Heart right ventricle (tissue), 16 donors: ENCODE results near the gene IL22RA1. TPM values are rescaled to one million over a fixed set of nuclear protein-coding genes. Genes with fewer than 3 reads are reported as not detected.

Experiments used
- ATAC-seq, 8 donors: fragments of 200-7000 bp; cut with Tn5 transposase; one replicate each; pipeline ENCODE4 v1.9.1; 2020; ENCODE audit warnings: mild to moderate bottlenecking in 8 of 8, moderate library complexity in 8 of 8, moderate number of reproducible peaks in 1 of 8
- DNase-seq, 2 donors: peaks; one replicate each; pipeline ENCODE4 v3.0.0-alpha.2; 2020
- H3K27ac ChIP-seq, 10 donors: fragments of 200-600 bp; sonication (generic) in 2 of 10; one replicate each; pipeline versions ENCODE4 v1.5.0 to v1.8.0; 2020 to 2022; ENCODE audit warnings: mild to moderate bottlenecking in 3 of 10
- H3K27me3 ChIP-seq, 7 donors: fragments of 200-600 bp; one replicate each; pipeline ENCODE4 v1.8.0; 2021 to 2022; ENCODE audit warnings: mild to moderate bottlenecking in 2 of 7
- H3K36me3 ChIP-seq, 9 donors: fragments of 200-600 bp; sonication (generic) in 1 of 9; one replicate each; pipeline versions ENCODE4 v1.5.0 to v1.8.0; 2020 to 2022; ENCODE audit warnings: mild to moderate bottlenecking in 2 of 9
- H3K4me1 ChIP-seq, 9 donors: fragments of 200-600 bp; sonication (generic) in 1 of 9; one replicate each; pipeline versions ENCODE4 v1.5.0 to v1.8.0; 2020 to 2022; ENCODE audit warnings: mild to moderate bottlenecking in 4 of 9
- H3K4me3 ChIP-seq, 10 donors: fragments of 200-600 bp; sonication (generic) in 2 of 10; one replicate each; pipeline versions ENCODE4 v1.5.0 to v1.8.0; 2020 to 2022; ENCODE audit warnings: mild to moderate bottlenecking in 7 of 10, moderate library complexity in 2 of 10
- H3K9me3 ChIP-seq, 11 donors: fragments of 200-600 bp in 10 of 11; sonication (generic) in 2 of 11; one replicate each; pipeline versions ENCODE4 v1.5.0 to v1.8.0; 2013 to 2022; ENCODE audit warnings: mild to moderate bottlenecking in 2 of 11, control low read depth in 1 of 11, moderate library complexity in 1 of 11
- WGBS, 2 donors: extraction: QIAGEN DNeasy Blood & Tissue Kit; methylation state at CpG; one replicate each; pipeline ENCODE4 v1.1.7; 2013; ENCODE audit warnings: inconsistent platforms in 1 of 2; 5-methylcytosine and 5-hydroxymethylcytosine counted together
- intact Hi-C, 10 donors: fragments of 100-400 bp; cut with DNase I; formaldehyde crosslinking; loops; one replicate each; pipeline versions ENCODE4 v1.11.1 to v1.14.2; 2022
- polyA plus RNA-seq, 2 donors: library from polyadenylated mRNA; stranded (reverse); fragments of 200-250 nt; gene quantifications; one replicate each; pipeline ENCODE4 v1.2.3, GENCODE V29; 2013
- total RNA-seq, 10 donors: library from RNA; stranded (reverse); fragmentation: NEBNext Ultra II Directional in 3 of 10; extraction: Animal tissue kit (Norgen Biotek cat#: 25700) in 3 of 10; gene quantifications; one replicate each; pipeline versions ENCODE4 v1.2.1 to v1.2.4, GENCODE V29; 2021 to 2023
- TF ChIP-seq, protein P1 (sequence below), 9 donors: fragments of 200-600 bp; sonication (generic) in 2 of 9; IDR thresholded peaks; one replicate each; pipeline versions ENCODE4 v1.5.0 to v1.8.0; 2021 to 2022; ENCODE audit warnings: antibody characterized with exemption in 9 of 9, mild to moderate bottlenecking in 5 of 9, moderate library complexity in 1 of 9
- donor health status: Arrhythmogenic right ventricular cardiomyopathy.
- donor health status: ischemic (EF 13 %, LVEDD 7.1; RV severe dilation, severe dysfunction).
- donor health status: healthy with polysubstance abuse.
- donor health status: DM: no; HTN: yes; CAD: no.
- donor health status: DM: no; HTN: no; CAD: no.
- donor health status: ischemic (EF 25% LVEDD 6.9; RV normal size, moderate dysfunction).
- donor health status: ischemic (EF 25% LVEDD 5.7; RV mildly dilated, moderate dysfunction).
- donor health status: healthy.
- donor health status: DM: yes; HTN: yes; CAD: no.
- donor health status: Ischemic cardiomyopathy.
- donor health status: ischemic (EF 35%, LVEDD 5.7; RV mildly dilated, moderate dysfunction).
- donor health status: nonischemic (EF 11% LVEDD 7.7; RV severe dilation, severe dysfunction).
- donor health status: DM: yes; HTN: yes; CAD: no.
- donor health status: PGD.
- donor health status: ischemic (EF 29% LVEDD 5.4; RV normal size, mild dysfunction).
- donor health status: nonischemic (EF 23%, LVEDD 6.1; RV moderate dilation, normal function).

Gene IL22RA1
- total and polyA plus RNA-seq, 12 donors, result 0.07 to 1.6 (median 0.29) TPM; not detected in 1

DNA sequence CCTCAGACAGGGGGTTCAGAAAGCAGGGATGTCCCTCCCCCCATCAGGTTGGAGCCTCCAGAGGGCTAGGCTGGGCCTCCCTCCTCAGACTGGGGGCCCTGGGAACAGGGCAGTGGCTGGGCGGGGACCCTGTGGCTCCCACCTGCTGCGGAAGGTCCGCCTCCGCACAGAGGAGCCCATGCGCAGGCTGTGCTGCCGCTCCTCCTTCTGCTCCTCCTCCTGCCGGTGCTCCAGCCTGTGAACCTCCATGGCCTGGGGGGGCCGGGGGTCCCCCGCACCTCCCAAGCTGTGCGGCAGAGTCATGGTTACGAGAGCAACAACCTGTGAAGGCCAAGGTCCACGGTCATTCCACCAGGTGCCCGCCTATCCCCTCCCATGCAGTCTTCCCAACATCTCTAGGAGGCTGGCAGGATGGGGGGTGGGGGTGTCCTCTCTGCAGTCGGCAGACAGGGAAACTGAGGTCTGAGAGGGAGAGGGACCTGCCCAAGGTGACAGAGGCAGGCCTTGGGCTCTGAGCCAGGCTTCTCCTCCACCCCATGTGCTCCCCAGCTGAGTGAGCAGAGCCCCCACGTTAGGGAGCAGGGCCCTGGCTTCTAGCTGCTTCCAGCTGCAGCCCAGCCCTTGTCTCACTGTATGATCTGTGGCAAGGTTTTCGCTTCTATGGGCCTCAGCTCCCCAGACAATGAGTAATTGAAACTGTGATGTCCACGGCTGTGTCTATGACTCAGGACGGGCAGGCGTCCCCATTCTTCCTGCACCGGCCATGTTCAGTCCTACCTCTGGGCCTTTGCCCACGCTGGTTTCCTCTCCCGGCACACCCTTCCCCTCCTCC, 34.4 kb downstream of the IL22RA1 start:
- H3K9me3 ChIP-seq, result no peaks in the 10 kb centered on the region
- H3K36me3 ChIP-seq, result peaks cover 0 to 38% (median 0%) of the 10 kb centered on the region in 9 donors
- intact Hi-C loops, result loop anchor here in 1 of 10 donors (5.0 kb wide), 1 partner anchor 36 kb away; no protein-coding TSS in a partner anchor
- H3K4me3 ChIP-seq, result peak overlapping the region in 8 of 10 donors; percentile 4 to 59 (median 54)
- DNase-seq (no peak), ATAC-seq (peak in 2 of 8 donors; percentile 8 to 12)
- peaks cover 6 to 51% (median 26%) of the 10 kb centered on the region in 9 donors for H3K4me1 ChIP-seq
- peaks cover 0 to 17% (median 1%) of the 10 kb centered on the region in 7 donors for H3K27me3 ChIP-seq
- peak overlapping the region; percentile 66 to 97 (median 94) for H3K27ac ChIP-seq
- TF ChIP-seq, protein P1, sequence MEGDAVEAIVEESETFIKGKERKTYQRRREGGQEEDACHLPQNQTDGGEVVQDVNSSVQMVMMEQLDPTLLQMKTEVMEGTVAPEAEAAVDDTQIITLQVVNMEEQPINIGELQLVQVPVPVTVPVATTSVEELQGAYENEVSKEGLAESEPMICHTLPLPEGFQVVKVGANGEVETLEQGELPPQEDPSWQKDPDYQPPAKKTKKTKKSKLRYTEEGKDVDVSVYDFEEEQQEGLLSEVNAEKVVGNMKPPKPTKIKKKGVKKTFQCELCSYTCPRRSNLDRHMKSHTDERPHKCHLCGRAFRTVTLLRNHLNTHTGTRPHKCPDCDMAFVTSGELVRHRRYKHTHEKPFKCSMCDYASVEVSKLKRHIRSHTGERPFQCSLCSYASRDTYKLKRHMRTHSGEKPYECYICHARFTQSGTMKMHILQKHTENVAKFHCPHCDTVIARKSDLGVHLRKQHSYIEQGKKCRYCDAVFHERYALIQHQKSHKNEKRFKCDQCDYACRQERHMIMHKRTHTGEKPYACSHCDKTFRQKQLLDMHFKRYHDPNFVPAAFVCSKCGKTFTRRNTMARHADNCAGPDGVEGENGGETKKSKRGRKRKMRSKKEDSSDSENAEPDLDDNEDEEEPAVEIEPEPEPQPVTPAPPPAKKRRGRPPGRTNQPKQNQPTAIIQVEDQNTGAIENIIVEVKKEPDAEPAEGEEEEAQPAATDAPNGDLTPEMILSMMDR (IDR thresholded peaks at IDR 0.05), result no peak
- WGBS, 2 donors, result 63% methylated on average over 22 of the region's 22 CpGs

DNA sequence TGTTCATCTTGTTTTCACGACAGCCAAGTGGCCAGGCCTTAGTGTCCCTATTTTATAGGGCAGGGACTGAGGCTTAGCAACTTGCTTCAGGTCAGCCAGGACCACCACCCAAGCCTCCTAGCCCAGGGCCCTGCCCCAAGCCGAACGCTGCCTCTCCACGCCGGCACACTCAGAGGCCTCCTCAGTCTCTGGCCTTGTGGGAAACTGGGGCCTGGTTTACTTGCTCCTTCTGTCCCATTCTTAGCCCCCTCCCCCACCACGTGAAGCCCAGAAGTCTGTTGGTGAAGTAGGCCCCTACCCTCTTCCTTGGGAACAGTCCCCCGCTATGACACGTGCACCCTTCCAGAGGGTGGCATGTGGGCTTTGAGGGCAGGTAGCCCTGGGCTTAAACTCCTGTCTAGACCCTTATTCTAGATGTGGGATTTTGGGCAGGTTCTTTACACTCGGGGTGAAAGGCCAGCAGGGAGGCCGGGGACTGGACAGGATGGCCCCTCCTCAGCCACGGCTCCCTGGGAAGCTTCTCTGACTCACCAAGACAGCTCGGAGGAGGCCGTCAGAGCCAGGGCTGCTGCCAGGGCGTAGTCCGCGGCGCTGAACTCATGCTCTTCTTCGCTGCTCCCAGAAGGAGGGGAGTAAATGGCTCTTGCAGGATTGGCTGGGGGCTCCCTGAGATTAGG, 35.3 kb downstream of the IL22RA1 start:
- peaks cover 0 to 10% (median 0%) of the 10 kb centered on the region in 7 donors for H3K27me3 ChIP-seq
- 79 to 80% methylated on average over 18 of the region's 18 CpGs for WGBS, 2 donors
- H3K4me3 ChIP-seq, result no peak overlapping the region
- DNase-seq, result no peak
- H3K4me1 ChIP-seq, result peaks cover 7 to 55% (median 29%) of the 10 kb centered on the region in 9 donors
- H3K36me3 ChIP-seq, result peaks cover 0 to 38% (median 0%) of the 10 kb centered on the region in 9 donors
- H3K27ac ChIP-seq, result peak overlapping the region in 8 of 10 donors; percentile 40 to 97 (median 94)
- intact Hi-C loops, result loop anchor here in 1 of 10 donors (5.0 kb wide), 1 partner anchor 35 kb away; no protein-coding TSS in a partner anchor
- TF ChIP-seq, protein P1 (IDR thresholded peaks at IDR 0.05), result no peak
- H3K9me3 ChIP-seq, result no peaks in the 10 kb centered on the region
- no peak for ATAC-seq

DNA sequence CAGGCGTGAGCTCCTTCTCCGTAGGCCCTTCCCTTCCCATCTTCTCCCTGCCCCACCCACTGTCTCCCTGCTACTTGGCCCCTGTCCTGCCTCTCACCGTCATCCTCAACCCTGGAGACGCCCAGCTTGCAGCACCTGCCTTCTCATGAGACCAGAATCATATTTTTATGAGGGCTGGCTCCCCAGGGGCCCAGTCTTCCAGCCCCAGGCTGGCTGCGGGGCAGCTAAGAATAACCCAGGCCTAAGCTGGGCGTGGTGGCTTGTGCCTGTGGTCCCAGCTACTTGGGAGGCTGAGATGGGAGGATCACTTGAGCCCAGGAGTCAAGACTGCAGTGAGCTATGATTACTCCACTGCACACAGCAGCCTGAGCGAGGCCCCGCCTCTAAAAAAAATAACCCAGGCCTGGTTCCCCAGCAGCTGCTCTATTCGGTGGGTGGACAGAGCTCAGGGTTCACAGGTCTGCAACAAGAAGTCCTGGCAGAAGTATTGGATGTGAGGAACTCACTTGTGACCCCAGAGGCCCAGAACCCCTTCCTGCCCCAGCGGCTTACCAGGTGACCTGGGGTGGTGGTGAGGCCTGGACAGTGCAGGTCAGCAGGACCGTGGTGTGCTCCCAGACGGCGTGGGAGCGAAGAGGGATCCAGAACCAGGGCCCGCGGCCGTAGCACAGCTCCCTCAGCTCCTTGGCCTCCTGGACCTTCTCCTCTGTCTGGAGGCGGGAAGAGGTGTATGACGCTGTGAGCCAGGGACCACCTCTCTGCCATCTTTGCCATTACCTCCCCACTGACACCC, 37.4 kb downstream of the IL22RA1 start:
- WGBS, 2 donors, result 86 to 87% methylated on average over 19 of the region's 19 CpGs

More for the DNA sequence above, 37.4 kb downstream of the IL22RA1 start:
- TF ChIP-seq, protein P1 (IDR thresholded peaks at IDR 0.05), result no peak
- Histone ChIP-seq H3K4me1 (peaks cover 7 to 55% (median 30%) of the 10 kb centered on the region in 9 donors), H3K4me3 (no peak overlapping the region), H3K27me3 (no peaks in the 10 kb centered on the region), H3K36me3 (peaks cover 0 to 38% (median 0%) of the 10 kb centered on the region in 9 donors), H3K9me3 (no peaks in the 10 kb centered on the region), H3K27ac (peak overlapping the region in 4 of 10 donors; percentile 16 to 48 (median 37))
- no peak for ATAC-seq
- no peak for DNase-seq
- intact Hi-C loops, result loop anchor here in 1 of 10 donors (5.0 kb wide), 1 partner anchor 33 kb away; no protein-coding TSS in a partner anchor
